Astrocyte of the spinal cord (primary cell): ENCODE measurements around the gene PXDC1.

Experiments
- DNase-seq: peaks from one replicate; pipeline ENCODE4 v3.0.0; 2011; ENCODE audit warnings: low read depth, low spot score
- H3K4me3 ChIP-seq: 2 replicates; pipeline ENCODE4 v1.5.1; 2011; ENCODE audit warnings: low read depth, mild to moderate bottlenecking, low read length, moderate library complexity
- CTCF ChIP-seq: IDR thresholded peaks from 2 replicates; pipeline ENCODE4 v1.5.1; 2012; ENCODE audit warnings: low read depth, mild to moderate bottlenecking, low read length, inconsistent platforms
- in situ Hi-C: cut with HindIII; loops from 2 replicates; pipeline ENCODE4 v1.10.0; 2017; ENCODE audit warnings: low sequenced_read_pairs

The PXDC1 gene

GRCh38 chr6:3742076-3742425, 9.5 kb downstream of the PXDC1 start:
- DNase-seq = no peak
- TF ChIP-seq CTCF = no peak
- no peak overlapping the region for H3K4me3 ChIP-seq
- in situ Hi-C loops = no loop called here

GRCh38 chr6:3741477-3741871, 10.0 kb downstream of the PXDC1 start:
- in situ Hi-C loops = no loop called here
- no peak for DNase-seq
- TF ChIP-seq CTCF = no peak
- H3K4me3 ChIP-seq = no peak overlapping the region

- no peak for DNase-seq
- H3K4me3 ChIP-seq = no peak overlapping the region
- in situ Hi-C loops = no loop called here
- no peak for TF ChIP-seq CTCF
These were observed 10.7 kb downstream of the PXDC1 start for GRCh38 chr6:3740551-3741476.

GRCh38 chr6:3739311-3739897, 12.1 kb downstream of the PXDC1 start:
- in situ Hi-C loops = no loop called here

GRCh38 chr6:3738381-3739131, 13.0 kb downstream of the PXDC1 start:
- in situ Hi-C loops = no loop called here
- no peak for DNase-seq

More at GRCh38 chr6:3739311-3739897, 12.1 kb downstream of the PXDC1 start:
- no peak overlapping the region for H3K4me3 ChIP-seq
- DNase-seq = no peak
- TF ChIP-seq CTCF = no peak

More at GRCh38 chr6:3738381-3739131, 13.0 kb downstream of the PXDC1 start:
- TF ChIP-seq CTCF = no peak
- H3K4me3 ChIP-seq = no peak overlapping the region
